Calu3 (cell line): Measurements from ENCODE around the gene ID1. TPM values are rescaled to one million over a fixed set of nuclear protein-coding genes. Genes with fewer than 3 reads are reported as not detected.
A peak's percentile ranks its signal among the peaks of the same experiment; 100 is the strongest.
"Not testable (repeated sequence)": the region's sequence is repeated elsewhere in the genome, so short reads cannot be mapped to it uniquely, and the experiment has no call there.

Experiments
- BruUV-seq: library from RNA; stranded (reverse); fragments of 400-500 nt; replicated peaks from 2 replicates; lab custom pipeline; 2021; lab: Mats Ljungman, UMichigan
- CTCF ChIA-PET: fragments of 300-600 bp; sonication (Branson Sonifier 250); formaldehyde crosslinking; loops from one replicate; lab custom pipeline; 2022; ENCODE audit warnings: antibody characterized with exemption; lab: Charles Lee
- DNase-seq: peaks from one replicate; pipeline ENCODE4 v3.0.0; 2022
- H3K27ac Mint-ChIP-seq: one replicate; pipeline ENCODE4 v1.8.0; 2022; ENCODE audit warnings: mixed read lengths; ENCODE audit not compliant: unreplicated experiment
- H3K27me3 Mint-ChIP-seq: one replicate; pipeline ENCODE4 v1.8.0; 2022; ENCODE audit warnings: mixed read lengths; ENCODE audit not compliant: unreplicated experiment
- H3K36me3 Mint-ChIP-seq: one replicate; pipeline ENCODE4 v1.8.0; 2022; ENCODE audit warnings: mild to moderate bottlenecking, moderate library complexity, mixed read lengths; ENCODE audit not compliant: insufficient read depth, unreplicated experiment
- H3K4me1 Mint-ChIP-seq: one replicate; pipeline ENCODE4 v1.8.0; 2022; ENCODE audit warnings: mild to moderate bottlenecking, low read depth, mixed read lengths; ENCODE audit not compliant: unreplicated experiment
- H3K4me3 Mint-ChIP-seq: one replicate; pipeline ENCODE4 v1.8.0; 2022; ENCODE audit warnings: mild to moderate bottlenecking, low read depth, moderate library complexity, mixed read lengths; ENCODE audit not compliant: unreplicated experiment
- H3K9me3 Mint-ChIP-seq: one replicate; pipeline ENCODE4 v1.8.0; 2022; ENCODE audit warnings: low read depth, mixed read lengths; ENCODE audit not compliant: unreplicated experiment
- intact Hi-C: fragments of 100-400 bp; cut with micrococcal nuclease; formaldehyde crosslinking; loops from one replicate; pipeline ENCODE4 v1.10.0; 2022; ENCODE audit not compliant: unreplicated experiment
- total RNA-seq: library from RNA; stranded (reverse); gene quantifications from 2 replicates; pipeline ENCODE4 v1.2.3, GENCODE V29; 2022
- TF ChIP-seq, protein P1 (sequence below): fragments of 200-600 bp; IDR thresholded peaks from one replicate; pipeline ENCODE4 v1.8.0; 2022; ENCODE audit warnings: antibody characterized with exemption; ENCODE audit not compliant: unreplicated experiment

The ID1 gene
- total RNA-seq, 1 experiment from 2014 or later: 347 TPM

DNA sequence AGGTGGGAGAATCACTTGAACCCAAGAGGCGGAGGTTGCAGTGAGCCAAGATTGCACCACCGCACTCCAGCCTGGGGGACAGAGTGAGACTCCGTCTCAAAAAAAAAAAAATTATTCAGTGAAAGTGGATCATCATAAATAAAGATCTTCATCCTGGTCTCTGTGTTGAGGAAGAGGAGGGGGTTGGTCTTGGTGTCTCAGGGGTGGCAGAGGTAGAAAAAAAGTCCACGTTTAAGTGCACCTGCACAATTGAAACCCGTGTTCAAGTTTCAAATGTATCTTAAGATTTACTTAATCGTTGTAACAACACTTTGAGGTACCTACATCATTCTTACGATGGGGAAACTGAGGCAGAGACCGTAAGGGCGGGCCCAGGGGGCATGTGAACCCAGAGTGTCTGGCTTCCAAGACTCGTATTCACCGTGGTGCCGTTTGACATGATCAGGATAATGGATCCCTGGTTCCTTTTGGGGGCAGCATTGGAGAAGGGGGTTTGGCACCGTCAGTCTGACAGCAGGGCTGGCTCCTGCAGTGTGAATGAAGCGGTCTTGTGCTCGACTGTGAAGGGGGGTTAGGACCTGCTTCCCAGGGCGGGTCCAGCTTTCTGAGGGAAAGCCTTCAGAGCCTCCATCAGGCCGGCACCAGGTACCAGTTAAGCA is 32.9 kb upstream of the ID1 start:
- peak overlapping the region; percentile 98 for H3K27ac Mint-ChIP-seq
- H3K9me3 Mint-ChIP-seq: no peaks in the 10 kb centered on the region
- H3K27me3 Mint-ChIP-seq: no peaks in the 10 kb centered on the region
- H3K36me3 Mint-ChIP-seq: peaks cover 77% of the 10 kb centered on the region
- no peak for DNase-seq
- peak overlapping the region; percentile 89 for H3K4me3 Mint-ChIP-seq
- CTCF ChIA-PET: interaction anchor here (0.6 to 25.3 kb wide), 13 partner anchors 9 to 152 kb away, joined by 3 to 1048 read pairs (median 12); partner anchors contain the start of genes HM13 and ID1
- H3K4me1 Mint-ChIP-seq: peaks cover 65% of the 10 kb centered on the region
- TSS peak; percentile 90 for BruUV-seq
- TF ChIP-seq, protein P1, sequence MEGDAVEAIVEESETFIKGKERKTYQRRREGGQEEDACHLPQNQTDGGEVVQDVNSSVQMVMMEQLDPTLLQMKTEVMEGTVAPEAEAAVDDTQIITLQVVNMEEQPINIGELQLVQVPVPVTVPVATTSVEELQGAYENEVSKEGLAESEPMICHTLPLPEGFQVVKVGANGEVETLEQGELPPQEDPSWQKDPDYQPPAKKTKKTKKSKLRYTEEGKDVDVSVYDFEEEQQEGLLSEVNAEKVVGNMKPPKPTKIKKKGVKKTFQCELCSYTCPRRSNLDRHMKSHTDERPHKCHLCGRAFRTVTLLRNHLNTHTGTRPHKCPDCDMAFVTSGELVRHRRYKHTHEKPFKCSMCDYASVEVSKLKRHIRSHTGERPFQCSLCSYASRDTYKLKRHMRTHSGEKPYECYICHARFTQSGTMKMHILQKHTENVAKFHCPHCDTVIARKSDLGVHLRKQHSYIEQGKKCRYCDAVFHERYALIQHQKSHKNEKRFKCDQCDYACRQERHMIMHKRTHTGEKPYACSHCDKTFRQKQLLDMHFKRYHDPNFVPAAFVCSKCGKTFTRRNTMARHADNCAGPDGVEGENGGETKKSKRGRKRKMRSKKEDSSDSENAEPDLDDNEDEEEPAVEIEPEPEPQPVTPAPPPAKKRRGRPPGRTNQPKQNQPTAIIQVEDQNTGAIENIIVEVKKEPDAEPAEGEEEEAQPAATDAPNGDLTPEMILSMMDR: peak; percentile 17
- intact Hi-C loops: loop anchor here (2.0 kb wide), 1 partner anchor 21 kb away; no protein-coding TSS in a partner anchor

DNA sequence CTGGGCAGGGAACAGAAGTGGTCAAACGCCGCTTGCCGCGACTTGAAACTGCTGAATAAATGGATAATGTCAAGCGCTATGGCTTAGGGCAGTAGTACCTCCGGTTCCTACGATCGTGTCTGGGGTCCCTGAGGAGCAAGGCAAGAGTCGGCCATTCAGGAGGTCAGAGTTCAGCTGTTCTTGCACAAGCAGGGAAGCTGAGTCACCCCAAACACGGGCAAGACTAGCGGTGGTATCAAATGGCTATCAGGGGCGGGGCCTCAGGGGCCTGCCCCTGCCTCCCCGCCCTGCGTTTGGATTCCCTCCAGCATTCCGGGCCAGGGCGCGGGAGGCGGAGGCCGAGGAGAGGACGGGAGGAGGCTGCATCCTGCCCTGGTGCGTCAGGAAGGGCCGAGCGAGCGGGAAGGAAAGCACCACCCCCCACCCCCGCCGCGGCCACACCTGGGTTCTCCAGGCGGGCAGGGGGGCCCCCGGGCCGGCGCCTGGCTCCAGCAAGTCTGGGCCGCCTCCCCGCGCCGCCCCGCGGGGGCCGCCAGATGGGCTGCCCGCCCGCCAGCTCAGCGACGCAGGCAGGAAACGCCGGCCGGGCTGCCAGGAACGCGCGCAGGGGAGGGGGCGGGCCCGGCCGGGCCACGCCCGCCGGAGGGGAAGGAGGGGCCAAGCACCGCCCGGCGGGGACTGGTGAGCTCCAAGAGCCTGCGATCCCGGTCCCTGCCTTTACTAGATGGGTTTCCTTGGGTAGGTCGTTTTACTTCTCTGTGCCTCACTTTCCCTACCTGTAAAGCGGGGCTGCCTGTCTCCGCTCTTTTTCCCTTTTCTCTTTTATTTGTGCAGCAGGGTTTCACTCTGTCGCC is 32.2 kb upstream of the ID1 start:
- CTCF ChIA-PET: interaction anchor here (0.6 to 25.3 kb wide), 17 partner anchors 10 to 151 kb away, joined by 3 to 1048 read pairs (median 8); partner anchors contain the start of genes HM13 and ID1
- peak overlapping the region; percentile 98 for H3K27ac Mint-ChIP-seq
- H3K27me3 Mint-ChIP-seq: no peaks in the 10 kb centered on the region
- H3K36me3 Mint-ChIP-seq: peaks cover 69% of the 10 kb centered on the region
- peak overlapping the region; percentile 89 for H3K4me3 Mint-ChIP-seq
- DNase-seq: peak; percentile 100
- H3K4me1 Mint-ChIP-seq: peaks cover 58% of the 10 kb centered on the region
- H3K9me3 Mint-ChIP-seq: no peaks in the 10 kb centered on the region
- intact Hi-C loops: loop anchor here (2.0 kb wide), 1 partner anchor 20 kb away; no protein-coding TSS in a partner anchor
- TF ChIP-seq, protein P1: peak; percentile 12
- BruUV-seq: no TSS peak

DNA sequence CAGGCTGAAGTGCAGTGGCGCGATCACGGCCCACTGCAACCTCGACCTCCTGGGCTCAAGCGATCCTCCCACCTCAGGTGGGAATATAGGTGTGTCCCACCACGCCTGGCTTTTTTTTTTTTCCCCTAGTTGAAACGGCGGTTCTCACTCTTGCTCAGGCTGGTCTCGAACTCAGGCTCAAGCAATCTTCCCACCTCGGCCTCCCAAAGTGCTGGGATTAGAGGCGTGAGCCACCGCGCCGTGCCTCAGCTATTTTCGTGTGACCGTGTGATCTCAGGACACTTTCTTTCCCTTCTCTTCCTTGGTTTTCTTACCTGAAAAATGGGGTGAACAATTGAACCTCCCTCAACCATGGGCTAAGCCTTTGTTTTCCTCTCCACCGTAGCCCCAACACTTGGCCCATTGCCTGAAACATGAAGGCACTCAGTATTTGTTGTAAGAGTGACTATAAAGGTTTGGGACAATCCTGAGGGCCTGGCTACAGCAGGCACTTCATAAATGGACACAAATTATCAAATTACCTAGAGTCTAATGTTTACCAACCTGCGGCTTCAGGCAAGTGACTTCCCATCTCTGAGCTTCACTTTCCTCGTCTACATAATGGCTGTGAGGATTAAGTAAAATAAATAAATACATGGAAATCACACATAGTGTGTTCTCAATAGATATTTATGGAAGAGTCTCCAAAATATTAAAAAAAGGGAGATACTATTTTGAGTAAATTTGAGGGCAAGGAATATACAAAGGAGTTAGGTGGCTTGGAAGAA is 31.4 kb upstream of the ID1 start:
- Mint-ChIP-seq H3K4me1 (peaks cover 50% of the 10 kb centered on the region), H3K27ac (peak overlapping the region; percentile 98), H3K9me3 (no peaks in the 10 kb centered on the region), H3K4me3 (peak overlapping the region; percentile 89), H3K27me3 (no peaks in the 10 kb centered on the region), H3K36me3 (peaks cover 61% of the 10 kb centered on the region)
- TF ChIP-seq, protein P1: no peak
- BruUV-seq: TSS peak; percentile 92
- CTCF ChIA-PET: interaction anchor here (0.7 to 25.3 kb wide), 19 partner anchors 11 to 150 kb away, joined by 3 to 1048 read pairs (median 8); partner anchors contain the start of gene ID1
- intact Hi-C loops: loop anchor here (2.0 kb wide), 1 partner anchor 19 kb away; no protein-coding TSS in a partner anchor
- DNase-seq: peak; percentile 38

DNA sequence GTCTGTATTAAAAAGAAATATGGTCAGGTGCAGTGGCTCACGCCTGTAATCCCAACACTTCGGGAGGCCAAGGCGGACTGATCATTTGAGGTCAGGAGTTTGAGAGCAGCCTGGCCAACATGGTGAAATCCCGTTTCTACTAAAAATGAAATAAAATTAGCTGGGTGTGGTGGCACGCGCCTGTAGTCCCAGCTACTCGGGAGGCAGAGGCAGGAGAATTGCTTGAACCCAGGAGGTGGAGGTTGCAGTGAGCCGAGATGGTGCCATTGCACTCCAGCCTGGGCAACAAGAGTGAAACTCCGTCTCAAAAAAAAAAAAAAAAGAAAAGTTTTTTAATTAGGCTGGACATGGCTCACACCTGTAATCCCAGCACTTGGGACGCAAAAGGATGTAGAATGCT is 30.1 kb upstream of the ID1 start:
- H3K4me3 Mint-ChIP-seq, intact Hi-C loops, H3K27me3 Mint-ChIP-seq, BruUV-seq, DNase-seq, H3K9me3 Mint-ChIP-seq: not testable (repeated sequence)
- peaks cover 37% of the 10 kb centered on the region for H3K4me1 Mint-ChIP-seq
- CTCF ChIA-PET: interaction anchor here (1.6 to 25.3 kb wide), 3 partner anchors 28 to 35 kb away, joined by 4 to 1048 read pairs (median 43); partner anchors contain the start of gene ID1
- peak overlapping the region; percentile 98 for H3K27ac Mint-ChIP-seq
- peaks cover 48% of the 10 kb centered on the region for H3K36me3 Mint-ChIP-seq
